Uterus (tissue), 2 donors: ENCODE measurements around the gene TRIM46.

Experiments used
- POLR2A ChIP-seq, 2 donors: fragments of 450-650 bp; IDR thresholded peaks; one replicate each; pipeline ENCODE4 v1.6.1; 2016; ENCODE audit warnings: antibody characterized with exemption in 2 of 2, mild to moderate bottlenecking in 1 of 2, moderate library complexity in 1 of 2
- TF ChIP-seq, protein P1 (sequence below), 4 experiments: fragments of 200-600 bp in 2 of 4; fragments of 450-650 bp in 2 of 4; sonication (generic) in 2 of 4; IDR thresholded peaks; one replicate each; pipeline ENCODE4 v1.5.1; 2016 to 2019; ENCODE audit warnings: antibody characterized with exemption in 4 of 4, mild to moderate bottlenecking in 2 of 4, moderate library complexity in 1 of 4

GRCh38 chr1:155193275-155193990 is 19.8 kb downstream of the TRIM46 start:
- TF ChIP-seq, protein P1, sequence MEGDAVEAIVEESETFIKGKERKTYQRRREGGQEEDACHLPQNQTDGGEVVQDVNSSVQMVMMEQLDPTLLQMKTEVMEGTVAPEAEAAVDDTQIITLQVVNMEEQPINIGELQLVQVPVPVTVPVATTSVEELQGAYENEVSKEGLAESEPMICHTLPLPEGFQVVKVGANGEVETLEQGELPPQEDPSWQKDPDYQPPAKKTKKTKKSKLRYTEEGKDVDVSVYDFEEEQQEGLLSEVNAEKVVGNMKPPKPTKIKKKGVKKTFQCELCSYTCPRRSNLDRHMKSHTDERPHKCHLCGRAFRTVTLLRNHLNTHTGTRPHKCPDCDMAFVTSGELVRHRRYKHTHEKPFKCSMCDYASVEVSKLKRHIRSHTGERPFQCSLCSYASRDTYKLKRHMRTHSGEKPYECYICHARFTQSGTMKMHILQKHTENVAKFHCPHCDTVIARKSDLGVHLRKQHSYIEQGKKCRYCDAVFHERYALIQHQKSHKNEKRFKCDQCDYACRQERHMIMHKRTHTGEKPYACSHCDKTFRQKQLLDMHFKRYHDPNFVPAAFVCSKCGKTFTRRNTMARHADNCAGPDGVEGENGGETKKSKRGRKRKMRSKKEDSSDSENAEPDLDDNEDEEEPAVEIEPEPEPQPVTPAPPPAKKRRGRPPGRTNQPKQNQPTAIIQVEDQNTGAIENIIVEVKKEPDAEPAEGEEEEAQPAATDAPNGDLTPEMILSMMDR (IDR thresholded peaks at IDR 0.05), result peak; percentile 96 to 99 (median 99)
- peak; percentile 58 to 78 for TF ChIP-seq POLR2A (IDR thresholded peaks at IDR 0.05)
